Bronchial epithelial cell (primary cell): ENCODE measurements around the gene AP2B1. TPM values are rescaled to one million over a fixed set of nuclear protein-coding genes. Genes with fewer than 3 reads are reported as not detected.

Experiments
- DNase-seq: peaks from one replicate; pipeline ENCODE4 v3.0.0-alpha.2; 2010; ENCODE audit warnings: low read depth
- FAIRE-seq: peaks from 2 replicates; lab custom pipeline; 2011; peaks lifted over from hg19 to GRCh38; lab: Jason Lieb, UNC
- H3K27me3 ChIP-seq: 2 replicates; pipeline ENCODE4 v1.5.1; 2011; ENCODE audit warnings: low read length; ENCODE audit not compliant: control insufficient read depth, insufficient read depth
- H3K36me3 ChIP-seq: 2 replicates; pipeline ENCODE4 v1.5.1; 2011; ENCODE audit warnings: low read length; ENCODE audit not compliant: control insufficient read depth, insufficient read depth
- H3K4me3 ChIP-seq: 2 replicates; pipeline ENCODE4 v1.5.1; 2011; ENCODE audit warnings: mild to moderate bottlenecking, low read depth, low read length, control low read depth
- total RNA-seq: library from RNA; depleted of rRNA; stranded (reverse); fragments of >200 nt; gene quantifications from 2 replicates; pipeline ENCODE4 v1.2.1, GENCODE V29; 2014
- TF ChIP-seq, protein P1 (sequence below): IDR thresholded peaks from 2 replicates; pipeline ENCODE4 v1.5.1; 2011; ENCODE audit warnings: mild to moderate bottlenecking, moderate library complexity, low read length, control low read depth, inconsistent platforms; ENCODE audit not compliant: insufficient read depth, severe bottlenecking

Gene AP2B1
- total RNA-seq, 1 donor from 2014 or later = 50.8 TPM

DNA sequence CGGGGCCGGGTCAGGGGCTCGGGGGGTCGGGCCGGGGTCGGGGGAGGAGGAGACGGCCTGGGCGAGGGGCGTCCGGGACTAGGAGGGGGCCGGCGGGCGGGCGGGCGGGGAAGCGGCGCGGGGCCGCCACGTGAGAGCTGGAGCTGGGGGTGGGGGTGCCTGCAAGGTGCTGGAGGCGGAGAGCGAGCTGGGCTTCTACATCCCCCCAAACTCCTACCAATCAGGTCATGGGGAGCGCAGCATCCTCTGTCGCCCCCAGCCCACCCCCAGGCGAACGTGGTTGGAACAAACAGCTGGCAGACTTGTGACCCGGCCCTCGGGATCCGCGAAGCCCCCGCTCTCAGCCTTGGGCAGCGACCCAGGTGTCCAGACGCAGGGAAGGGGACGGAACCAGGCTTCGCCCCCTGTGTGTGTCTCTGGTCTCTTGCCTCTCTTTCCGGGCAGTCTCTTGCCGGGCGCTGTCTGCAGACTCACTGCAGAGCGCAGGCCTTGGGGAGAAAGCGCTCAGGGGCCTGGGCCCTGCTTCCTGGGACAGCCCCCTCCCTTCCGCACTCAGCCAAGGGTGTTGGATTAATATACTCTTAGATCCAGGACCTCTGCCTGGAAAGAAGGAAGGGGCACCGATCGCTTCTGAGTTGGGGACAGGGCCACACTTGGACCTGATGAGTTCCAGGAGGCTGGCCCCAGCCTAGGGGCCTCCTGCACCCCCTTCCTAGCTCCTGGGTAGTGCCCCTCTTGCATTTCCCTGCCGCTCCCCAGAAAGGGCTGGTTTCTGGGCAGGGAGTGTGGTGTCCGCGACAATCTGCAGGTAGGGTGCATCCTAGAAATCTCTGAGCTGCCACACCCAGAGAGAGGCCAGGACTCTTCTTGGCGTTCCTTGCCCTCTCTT is 145.0 kb downstream of the AP2B1 start:
- TF ChIP-seq, protein P1, sequence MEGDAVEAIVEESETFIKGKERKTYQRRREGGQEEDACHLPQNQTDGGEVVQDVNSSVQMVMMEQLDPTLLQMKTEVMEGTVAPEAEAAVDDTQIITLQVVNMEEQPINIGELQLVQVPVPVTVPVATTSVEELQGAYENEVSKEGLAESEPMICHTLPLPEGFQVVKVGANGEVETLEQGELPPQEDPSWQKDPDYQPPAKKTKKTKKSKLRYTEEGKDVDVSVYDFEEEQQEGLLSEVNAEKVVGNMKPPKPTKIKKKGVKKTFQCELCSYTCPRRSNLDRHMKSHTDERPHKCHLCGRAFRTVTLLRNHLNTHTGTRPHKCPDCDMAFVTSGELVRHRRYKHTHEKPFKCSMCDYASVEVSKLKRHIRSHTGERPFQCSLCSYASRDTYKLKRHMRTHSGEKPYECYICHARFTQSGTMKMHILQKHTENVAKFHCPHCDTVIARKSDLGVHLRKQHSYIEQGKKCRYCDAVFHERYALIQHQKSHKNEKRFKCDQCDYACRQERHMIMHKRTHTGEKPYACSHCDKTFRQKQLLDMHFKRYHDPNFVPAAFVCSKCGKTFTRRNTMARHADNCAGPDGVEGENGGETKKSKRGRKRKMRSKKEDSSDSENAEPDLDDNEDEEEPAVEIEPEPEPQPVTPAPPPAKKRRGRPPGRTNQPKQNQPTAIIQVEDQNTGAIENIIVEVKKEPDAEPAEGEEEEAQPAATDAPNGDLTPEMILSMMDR = no peak
- peaks cover 4% of the 10 kb centered on the region for H3K27me3 ChIP-seq
- FAIRE-seq = no peak
- DNase-seq = no peak
- H3K4me3 ChIP-seq = peak overlapping the region; percentile 38
- H3K36me3 ChIP-seq = no peaks in the 10 kb centered on the region

DNA sequence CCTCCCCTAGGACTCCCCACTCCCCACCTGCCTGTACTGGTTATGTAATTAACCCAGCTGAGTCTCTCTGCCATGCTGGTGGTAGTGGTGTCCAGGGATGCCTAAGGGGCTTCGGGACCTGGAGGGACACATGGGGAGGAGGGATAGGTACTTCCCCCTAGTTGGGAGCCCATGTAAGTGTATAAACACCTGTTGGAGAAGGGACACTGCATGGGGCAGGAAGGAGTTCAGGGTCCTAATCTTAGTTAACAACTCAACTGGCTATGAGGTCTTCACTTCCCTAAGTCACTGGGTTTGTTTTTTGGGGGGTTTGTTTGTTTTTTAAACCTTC is 145.6 kb downstream of the AP2B1 start:
- FAIRE-seq = no peak
- H3K4me3 ChIP-seq = no peak overlapping the region

DNA sequence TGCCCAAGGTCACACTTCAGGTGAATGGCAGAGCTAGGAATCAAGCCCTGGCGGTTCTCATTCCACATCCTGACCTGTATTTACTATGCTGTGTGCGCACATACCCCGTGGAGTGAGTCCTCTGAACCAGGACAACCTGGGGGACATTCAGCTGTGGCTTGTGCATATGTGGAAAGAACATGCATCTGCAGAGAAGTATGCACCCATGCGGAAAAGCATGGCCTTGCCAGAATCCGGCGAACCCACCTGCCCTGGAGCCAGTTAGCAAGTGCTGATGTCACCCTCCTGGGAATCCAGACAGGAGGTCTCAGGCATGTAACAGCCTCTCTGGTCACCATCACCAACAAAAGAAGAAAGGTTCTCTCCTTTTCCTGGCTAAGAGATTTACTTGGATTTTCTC is 146.2 kb downstream of the AP2B1 start:
- Histone ChIP-seq H3K27me3 (peaks cover 4% of the 10 kb centered on the region), H3K36me3 (no peaks in the 10 kb centered on the region), H3K4me3 (no peak overlapping the region)
- no peak for FAIRE-seq
- DNase-seq = no peak
- TF ChIP-seq, protein P1 = no peak

More for the DNA sequence above, 145.6 kb downstream of the AP2B1 start:
- DNase-seq = no peak
- TF ChIP-seq, protein P1 = no peak
- H3K36me3 ChIP-seq = no peaks in the 10 kb centered on the region
- H3K27me3 ChIP-seq = peaks cover 4% of the 10 kb centered on the region

DNA sequence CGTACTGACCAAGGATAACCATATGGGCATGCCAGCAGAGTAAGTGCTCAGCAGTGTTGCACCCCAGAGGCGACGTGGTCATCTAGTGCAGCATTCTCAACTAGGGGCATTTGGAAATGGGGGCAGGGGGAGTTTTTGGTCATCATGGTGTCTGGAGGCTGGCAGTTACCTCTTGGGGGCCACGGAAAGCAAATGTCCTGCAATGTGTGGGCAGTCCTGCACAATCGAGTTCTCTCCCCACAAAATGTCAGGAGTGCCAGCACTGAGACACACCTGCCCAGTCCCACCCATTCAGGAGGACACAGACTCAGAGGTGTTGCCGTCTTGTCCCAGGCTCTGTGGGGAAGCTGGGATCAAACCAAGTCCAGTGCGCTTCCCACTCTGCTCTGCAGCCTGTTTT is 147.3 kb downstream of the AP2B1 start:
- DNase-seq = no peak
- no peak for FAIRE-seq
- Histone ChIP-seq H3K36me3 (no peaks in the 10 kb centered on the region), H3K4me3 (no peak overlapping the region), H3K27me3 (peaks cover 6% of the 10 kb centered on the region)
- TF ChIP-seq, protein P1 = no peak

DNA sequence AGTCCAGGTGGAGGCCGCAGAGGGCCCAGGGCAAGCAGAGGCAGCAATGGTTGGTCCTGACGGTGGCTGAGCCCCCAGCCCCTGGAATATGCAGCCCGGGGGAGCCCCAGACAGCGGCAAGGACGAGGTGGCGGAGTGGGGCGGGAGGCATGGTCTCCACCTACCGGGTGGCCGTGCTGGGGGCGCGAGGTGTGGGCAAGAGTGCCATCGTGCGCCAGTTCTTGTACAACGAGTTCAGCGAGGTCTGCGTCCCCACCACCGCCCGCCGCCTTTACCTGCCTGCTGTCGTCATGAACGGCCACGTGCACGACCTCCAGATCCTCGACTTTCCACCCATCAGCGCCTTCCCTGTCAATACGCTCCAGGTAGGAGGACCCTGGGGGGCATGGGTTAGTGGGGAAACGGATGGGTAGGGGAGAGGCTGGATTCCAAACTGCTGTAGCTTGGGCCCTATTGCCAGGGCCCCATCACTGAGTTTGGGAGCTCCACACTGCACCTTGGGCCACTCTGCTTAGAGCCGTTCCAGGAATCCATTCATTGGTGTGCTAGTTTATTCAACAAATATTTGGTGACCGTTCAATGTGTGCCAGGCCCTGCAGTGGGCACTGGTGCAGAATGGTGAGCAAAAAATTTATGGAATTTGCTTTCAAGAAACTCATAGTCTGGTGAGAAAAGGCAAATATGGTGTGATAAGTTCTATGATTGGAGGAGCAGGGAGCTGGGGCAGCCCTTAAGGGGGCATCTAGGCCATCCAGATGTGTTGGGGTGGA is 148.1 kb downstream of the AP2B1 start:
- FAIRE-seq = no peak
- TF ChIP-seq, protein P1 = no peak
- Histone ChIP-seq H3K36me3 (no peaks in the 10 kb centered on the region), H3K27me3 (peaks cover 11% of the 10 kb centered on the region), H3K4me3 (no peak overlapping the region)
- no peak for DNase-seq
